ENCODE results near the gene EIF3F. TPM values are rescaled to one million over a fixed set of nuclear protein-coding genes. Genes with fewer than 3 reads are reported as not detected.
A peak's percentile ranks its signal among the peaks of the same experiment; 100 is the strongest.

The EIF3F gene
- total RNA-seq, 1 donor from 2014 or later = 319 TPM

DNA sequence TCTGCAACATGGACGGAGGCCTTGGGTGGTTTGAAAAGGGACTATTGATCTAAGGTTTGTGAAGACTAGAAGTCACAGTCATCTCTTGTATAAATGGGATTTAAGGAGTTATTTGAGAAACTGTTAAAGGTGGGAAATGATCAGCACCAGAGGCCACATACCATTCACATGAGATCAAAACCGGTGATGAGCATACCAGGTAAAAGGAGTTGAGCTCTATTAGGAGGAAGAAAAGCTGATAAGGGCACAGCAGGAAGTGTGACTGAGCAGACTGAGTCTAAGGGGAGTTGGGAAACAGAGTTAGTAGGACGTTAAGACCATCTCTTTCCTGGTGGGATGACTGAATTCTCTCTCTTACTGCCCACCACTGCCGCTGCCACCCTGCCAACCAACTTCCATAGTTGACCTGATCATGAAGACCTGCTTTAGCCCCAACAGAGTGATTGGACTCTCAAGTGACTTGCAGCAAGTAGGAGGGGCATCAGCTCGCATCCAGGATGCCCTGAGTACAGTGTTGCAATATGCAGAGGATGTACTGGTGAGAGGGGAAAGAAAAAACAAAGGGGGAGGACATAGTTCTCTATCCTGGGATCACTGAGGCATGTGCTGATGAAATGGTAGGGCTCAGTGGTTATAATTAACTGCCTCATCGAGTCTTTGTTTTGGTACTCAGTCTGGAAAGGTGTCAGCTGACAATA lies 7.6 kb downstream of the EIF3F start:
- Histone ChIP-seq H3K9me3 (no peaks in the 10 kb centered on the region), H3K36me3 (peaks cover 75 to 76% of the 10 kb centered on the region in 2 donors), H3K27me3 (no peaks in the 10 kb centered on the region), H3K27ac (no peak overlapping the region), H3K4me1 (peaks cover 0 to 5% of the 10 kb centered on the region in 2 donors), H3K4me3 (no peak overlapping the region)
- DNase-seq (ENCODE audit: low spot score in 2 of 2) = no peak
- intact Hi-C loops (cut with DNase I) = no loop called here
- TF ChIP-seq, protein P1, sequence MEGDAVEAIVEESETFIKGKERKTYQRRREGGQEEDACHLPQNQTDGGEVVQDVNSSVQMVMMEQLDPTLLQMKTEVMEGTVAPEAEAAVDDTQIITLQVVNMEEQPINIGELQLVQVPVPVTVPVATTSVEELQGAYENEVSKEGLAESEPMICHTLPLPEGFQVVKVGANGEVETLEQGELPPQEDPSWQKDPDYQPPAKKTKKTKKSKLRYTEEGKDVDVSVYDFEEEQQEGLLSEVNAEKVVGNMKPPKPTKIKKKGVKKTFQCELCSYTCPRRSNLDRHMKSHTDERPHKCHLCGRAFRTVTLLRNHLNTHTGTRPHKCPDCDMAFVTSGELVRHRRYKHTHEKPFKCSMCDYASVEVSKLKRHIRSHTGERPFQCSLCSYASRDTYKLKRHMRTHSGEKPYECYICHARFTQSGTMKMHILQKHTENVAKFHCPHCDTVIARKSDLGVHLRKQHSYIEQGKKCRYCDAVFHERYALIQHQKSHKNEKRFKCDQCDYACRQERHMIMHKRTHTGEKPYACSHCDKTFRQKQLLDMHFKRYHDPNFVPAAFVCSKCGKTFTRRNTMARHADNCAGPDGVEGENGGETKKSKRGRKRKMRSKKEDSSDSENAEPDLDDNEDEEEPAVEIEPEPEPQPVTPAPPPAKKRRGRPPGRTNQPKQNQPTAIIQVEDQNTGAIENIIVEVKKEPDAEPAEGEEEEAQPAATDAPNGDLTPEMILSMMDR (IDR thresholded peaks at IDR 0.05) = no peak

DNA sequence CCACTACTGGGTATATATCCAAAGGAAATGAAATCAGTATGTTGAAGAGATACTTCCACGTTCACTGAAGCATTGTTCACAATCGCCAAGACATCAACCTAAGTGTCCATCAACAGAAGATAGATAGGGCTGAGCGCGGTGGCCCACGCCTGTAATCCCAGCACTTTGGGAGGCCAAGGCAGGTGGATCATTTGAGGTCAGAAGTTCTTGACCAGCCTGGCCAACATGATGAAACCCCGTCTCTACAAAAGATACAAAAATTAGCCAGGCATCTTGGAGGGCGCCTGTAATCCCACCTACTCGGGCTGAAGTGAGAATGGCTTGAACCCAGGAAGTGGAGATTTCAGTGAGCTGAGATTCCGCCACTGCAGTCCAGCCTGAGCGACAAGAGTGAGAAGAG lies 12.7 kb downstream of the EIF3F start:
- intact Hi-C loops (cut with DNase I) = no loop called here
- H3K27ac ChIP-seq = no peak overlapping the region
- H3K9me3 ChIP-seq = no peaks in the 10 kb centered on the region
- H3K4me1 ChIP-seq = no peaks in the 10 kb centered on the region
- peaks cover 37 to 44% of the 10 kb centered on the region in 2 donors for H3K36me3 ChIP-seq
- H3K27me3 ChIP-seq = no peaks in the 10 kb centered on the region
- TF ChIP-seq, protein P1 (IDR thresholded peaks at IDR 0.05) = no peak
- no peak for DNase-seq (ENCODE audit: low spot score in 2 of 2)
- H3K4me3 ChIP-seq = no peak overlapping the region

DNA sequence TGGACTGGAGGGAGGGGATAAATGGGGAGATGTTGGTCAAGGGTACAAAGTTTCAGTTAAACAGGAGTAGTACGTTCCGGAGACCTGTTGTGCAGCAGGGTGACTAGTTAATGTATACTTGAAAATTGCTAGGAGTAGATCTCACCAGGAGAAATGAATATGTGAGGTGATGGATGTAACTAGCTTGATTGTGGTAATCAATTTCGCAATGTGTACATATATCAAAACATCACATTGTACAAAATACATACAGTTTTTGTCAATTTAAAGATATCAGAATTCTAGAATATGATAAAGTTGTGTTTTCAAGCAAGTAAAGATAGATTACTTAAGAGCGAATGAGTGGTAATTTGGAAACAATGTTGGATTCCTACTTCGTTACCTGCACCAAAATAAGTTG lies 13.3 kb downstream of the EIF3F start:
- intact Hi-C loops (cut with DNase I) = no loop called here
- Histone ChIP-seq H3K36me3 (peaks cover 31 to 38% of the 10 kb centered on the region in 2 donors), H3K27ac (no peak overlapping the region), H3K9me3 (no peaks in the 10 kb centered on the region), H3K27me3 (no peaks in the 10 kb centered on the region), H3K4me3 (no peak overlapping the region), H3K4me1 (no peaks in the 10 kb centered on the region)
- no peak for DNase-seq (ENCODE audit: low spot score in 2 of 2)
- TF ChIP-seq, protein P1 (IDR thresholded peaks at IDR 0.05) = no peak

DNA sequence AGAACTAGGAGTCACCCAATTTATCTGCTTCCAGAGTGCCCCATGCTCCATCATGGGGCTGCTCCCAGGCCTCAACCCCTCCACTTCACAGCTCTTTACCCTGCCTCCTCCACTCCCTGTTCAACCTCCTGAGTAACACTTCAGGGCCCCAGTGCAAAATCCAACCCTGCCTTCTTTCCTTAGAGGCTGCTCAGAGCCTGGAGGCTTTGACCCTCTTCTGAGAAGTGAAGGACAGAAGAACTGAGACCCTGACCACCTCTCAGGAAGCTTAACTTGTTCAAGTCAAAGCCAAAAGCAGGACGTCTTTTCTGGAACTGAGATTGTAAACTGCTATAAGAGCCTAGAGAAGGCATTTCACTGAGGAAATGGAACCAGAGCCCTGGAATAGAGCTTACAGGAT lies 15.5 kb downstream of the EIF3F start:
- H3K27ac ChIP-seq = no peak overlapping the region
- no peaks in the 10 kb centered on the region for H3K9me3 ChIP-seq
- no peak overlapping the region for H3K4me3 ChIP-seq
- no peaks in the 10 kb centered on the region for H3K4me1 ChIP-seq
- peak in 1 of 2 donors; percentile 41 for DNase-seq (ENCODE audit: low spot score in 2 of 2)
- peaks cover 8 to 17% of the 10 kb centered on the region in 2 donors for H3K36me3 ChIP-seq
- intact Hi-C loops (cut with DNase I) = no loop called here
- TF ChIP-seq, protein P1 (IDR thresholded peaks at IDR 0.05) = no peak
- H3K27me3 ChIP-seq = no peaks in the 10 kb centered on the region

DNA sequence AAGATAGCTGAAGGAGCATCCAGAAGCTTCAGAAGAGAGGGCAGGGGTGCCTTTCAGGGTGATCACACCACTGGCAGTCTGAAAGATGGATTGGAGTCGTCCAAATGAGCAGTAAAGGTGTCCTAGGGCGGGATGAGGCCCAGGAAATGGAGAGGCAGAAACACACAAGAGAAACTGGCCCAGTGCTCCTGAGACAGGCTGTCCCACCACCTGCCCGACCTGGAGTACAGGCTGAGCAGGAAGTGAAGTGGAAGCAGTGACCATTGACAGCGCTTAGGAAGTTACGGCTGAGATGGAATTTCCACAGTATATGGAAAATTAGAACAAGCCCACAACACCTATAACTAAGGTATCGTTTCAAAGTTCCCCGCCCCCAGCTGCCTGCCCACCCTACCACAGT lies 16.1 kb downstream of the EIF3F start:
- intact Hi-C loops (cut with DNase I) = no loop called here
- DNase-seq (ENCODE audit: low spot score in 2 of 2) = no peak
- TF ChIP-seq, protein P1 (IDR thresholded peaks at IDR 0.05) = no peak
- no peaks in the 10 kb centered on the region for H3K27me3 ChIP-seq
- no peaks in the 10 kb centered on the region for H3K9me3 ChIP-seq
- no peak overlapping the region for H3K27ac ChIP-seq
- H3K4me1 ChIP-seq = no peaks in the 10 kb centered on the region
- H3K4me3 ChIP-seq = no peak overlapping the region
- H3K36me3 ChIP-seq = peaks cover 4 to 13% of the 10 kb centered on the region in 2 donors

All from ascending aorta (tissue), 2 donors.